Type B pancreatic cell (in vitro differentiated cells): ENCODE results near the gene RTL9. TPM values are rescaled to one million over a fixed set of nuclear protein-coding genes. Genes with fewer than 3 reads are reported as not detected.
A peak's percentile ranks its signal among the peaks of the same experiment; 100 is the strongest.
"Not testable (repeated sequence)": the region's sequence is repeated elsewhere in the genome, so short reads cannot be mapped to it uniquely, and the experiment has no call there.

Experiments used
- DNase-seq: peaks from one replicate; pipeline ENCODE4 v3.0.0; 2021; ENCODE audit warnings: mixed read lengths; ENCODE audit not compliant: unreplicated experiment; ENCODE audit errors: extremely low spot score
- H3K27ac Mint-ChIP-seq: 2 replicates; pipeline ENCODE4 v1.8.0; 2021; ENCODE audit warnings: mild to moderate bottlenecking, mixed read lengths
- H3K27me3 Mint-ChIP-seq: 2 replicates; pipeline ENCODE4 v1.8.0; 2021; ENCODE audit warnings: mixed read lengths
- H3K36me3 Mint-ChIP-seq: 2 replicates; pipeline ENCODE4 v1.8.0; 2021; ENCODE audit warnings: mixed read lengths
- H3K4me1 Mint-ChIP-seq: one replicate; pipeline ENCODE4 v1.8.0; 2021; ENCODE audit warnings: mixed read lengths; ENCODE audit not compliant: unreplicated experiment
- H3K4me3 Mint-ChIP-seq: 2 replicates; pipeline ENCODE4 v1.8.0; 2021; ENCODE audit warnings: mild to moderate bottlenecking, mixed read lengths
- H3K9me3 Mint-ChIP-seq: 2 replicates; pipeline ENCODE4 v1.8.0; 2021; ENCODE audit warnings: mixed read lengths
- total RNA-seq: library from RNA; stranded (reverse); gene quantifications from 2 replicates; pipeline ENCODE4 v1.2.1, GENCODE V29; 2021; ENCODE audit warnings: low replicate concordance
- TF ChIP-seq, protein P1 (sequence below): fragments of 200-600 bp; sonication (generic); conservative IDR thresholded peaks from 2 replicates; pipeline ENCODE4 v1.5.0; 2021; ENCODE audit warnings: antibody characterized with exemption, mild to moderate bottlenecking

RTL9 gene
- total RNA-seq, 1 donor from 2014 or later = 0.39 TPM

DNA sequence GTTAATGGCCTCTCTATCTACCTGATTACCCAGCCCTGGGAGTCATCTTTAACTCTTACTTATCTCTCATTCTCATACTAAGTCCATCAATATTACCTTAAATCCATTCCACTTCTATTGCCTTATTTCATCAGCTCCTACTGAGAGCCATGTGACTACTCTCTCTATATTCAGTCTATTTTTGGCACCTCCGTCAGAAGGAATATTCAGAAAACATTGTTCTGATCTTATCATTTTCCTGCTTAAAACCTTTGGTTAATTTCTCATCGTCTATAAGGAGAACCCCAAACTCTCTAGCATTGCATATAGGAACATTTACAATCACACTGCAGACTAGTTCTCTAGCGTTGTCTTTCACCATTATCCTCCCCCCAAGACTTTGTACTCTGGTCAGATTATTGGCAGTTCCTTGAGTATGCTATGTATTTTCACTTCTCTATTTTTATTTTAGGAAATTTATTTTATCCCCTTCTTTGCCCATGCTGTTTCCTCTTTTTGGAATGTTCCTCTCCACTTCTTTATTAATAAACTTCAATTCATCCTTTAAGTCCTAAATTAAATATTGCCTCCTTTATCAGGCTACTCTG is 27.1 kb upstream of the RTL9 start:
- no peaks in the 10 kb centered on the region for H3K36me3 Mint-ChIP-seq
- no peak overlapping the region for H3K27ac Mint-ChIP-seq
- no peaks in the 10 kb centered on the region for H3K4me1 Mint-ChIP-seq
- no peaks in the 10 kb centered on the region for H3K9me3 Mint-ChIP-seq
- H3K4me3 Mint-ChIP-seq = no peak overlapping the region
- no peaks in the 10 kb centered on the region for H3K27me3 Mint-ChIP-seq
- DNase-seq = no peak
- TF ChIP-seq, protein P1, sequence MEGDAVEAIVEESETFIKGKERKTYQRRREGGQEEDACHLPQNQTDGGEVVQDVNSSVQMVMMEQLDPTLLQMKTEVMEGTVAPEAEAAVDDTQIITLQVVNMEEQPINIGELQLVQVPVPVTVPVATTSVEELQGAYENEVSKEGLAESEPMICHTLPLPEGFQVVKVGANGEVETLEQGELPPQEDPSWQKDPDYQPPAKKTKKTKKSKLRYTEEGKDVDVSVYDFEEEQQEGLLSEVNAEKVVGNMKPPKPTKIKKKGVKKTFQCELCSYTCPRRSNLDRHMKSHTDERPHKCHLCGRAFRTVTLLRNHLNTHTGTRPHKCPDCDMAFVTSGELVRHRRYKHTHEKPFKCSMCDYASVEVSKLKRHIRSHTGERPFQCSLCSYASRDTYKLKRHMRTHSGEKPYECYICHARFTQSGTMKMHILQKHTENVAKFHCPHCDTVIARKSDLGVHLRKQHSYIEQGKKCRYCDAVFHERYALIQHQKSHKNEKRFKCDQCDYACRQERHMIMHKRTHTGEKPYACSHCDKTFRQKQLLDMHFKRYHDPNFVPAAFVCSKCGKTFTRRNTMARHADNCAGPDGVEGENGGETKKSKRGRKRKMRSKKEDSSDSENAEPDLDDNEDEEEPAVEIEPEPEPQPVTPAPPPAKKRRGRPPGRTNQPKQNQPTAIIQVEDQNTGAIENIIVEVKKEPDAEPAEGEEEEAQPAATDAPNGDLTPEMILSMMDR = no peak

DNA sequence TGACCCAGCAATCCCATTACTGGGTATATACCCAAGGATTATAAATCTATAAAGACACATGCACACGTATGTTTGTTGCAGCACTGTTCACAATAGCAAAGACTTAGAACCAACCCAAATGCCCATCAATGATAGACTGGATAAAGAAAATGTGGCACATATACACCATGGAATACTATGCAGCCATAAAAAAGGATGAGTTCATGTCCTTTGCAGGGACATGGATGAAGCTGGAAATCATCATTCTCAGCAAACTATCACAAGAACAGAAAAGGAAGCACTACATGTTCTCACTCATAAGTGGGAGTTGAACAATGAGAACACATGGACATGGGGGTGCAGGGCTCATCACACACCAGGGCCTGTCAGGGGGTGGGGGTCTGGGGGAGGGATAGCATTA is 25.2 kb upstream of the RTL9 start:
- H3K4me3 Mint-ChIP-seq, H3K36me3 Mint-ChIP-seq, H3K27me3 Mint-ChIP-seq, H3K4me1 Mint-ChIP-seq, H3K27ac Mint-ChIP-seq, H3K9me3 Mint-ChIP-seq, DNase-seq: not testable (repeated sequence)

DNA sequence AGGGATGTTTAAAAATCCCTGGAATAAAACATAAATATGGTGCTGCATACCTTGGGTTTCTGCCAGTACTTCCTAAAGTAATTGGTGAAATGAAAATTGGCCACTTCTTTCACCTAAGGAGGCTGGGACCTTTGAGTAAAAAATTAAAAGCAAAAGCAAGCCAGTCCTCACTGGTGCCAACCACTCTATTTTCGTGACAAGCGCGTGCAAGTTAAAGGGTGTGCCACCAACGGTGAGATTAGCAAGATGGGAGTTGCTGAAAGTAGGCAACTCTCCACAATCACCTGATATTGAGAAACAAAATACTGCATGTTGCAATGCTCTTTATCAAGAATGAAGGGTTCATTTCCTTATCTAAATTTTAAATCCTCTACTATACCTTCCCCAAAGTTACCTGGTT is 19.7 kb upstream of the RTL9 start:
- Mint-ChIP-seq H3K4me1 (no peaks in the 10 kb centered on the region), H3K36me3 (no peaks in the 10 kb centered on the region), H3K9me3 (no peaks in the 10 kb centered on the region), H3K4me3 (no peak overlapping the region), H3K27ac (no peak overlapping the region), H3K27me3 (no peaks in the 10 kb centered on the region)
- DNase-seq = no peak
- TF ChIP-seq, protein P1 = no peak

DNA sequence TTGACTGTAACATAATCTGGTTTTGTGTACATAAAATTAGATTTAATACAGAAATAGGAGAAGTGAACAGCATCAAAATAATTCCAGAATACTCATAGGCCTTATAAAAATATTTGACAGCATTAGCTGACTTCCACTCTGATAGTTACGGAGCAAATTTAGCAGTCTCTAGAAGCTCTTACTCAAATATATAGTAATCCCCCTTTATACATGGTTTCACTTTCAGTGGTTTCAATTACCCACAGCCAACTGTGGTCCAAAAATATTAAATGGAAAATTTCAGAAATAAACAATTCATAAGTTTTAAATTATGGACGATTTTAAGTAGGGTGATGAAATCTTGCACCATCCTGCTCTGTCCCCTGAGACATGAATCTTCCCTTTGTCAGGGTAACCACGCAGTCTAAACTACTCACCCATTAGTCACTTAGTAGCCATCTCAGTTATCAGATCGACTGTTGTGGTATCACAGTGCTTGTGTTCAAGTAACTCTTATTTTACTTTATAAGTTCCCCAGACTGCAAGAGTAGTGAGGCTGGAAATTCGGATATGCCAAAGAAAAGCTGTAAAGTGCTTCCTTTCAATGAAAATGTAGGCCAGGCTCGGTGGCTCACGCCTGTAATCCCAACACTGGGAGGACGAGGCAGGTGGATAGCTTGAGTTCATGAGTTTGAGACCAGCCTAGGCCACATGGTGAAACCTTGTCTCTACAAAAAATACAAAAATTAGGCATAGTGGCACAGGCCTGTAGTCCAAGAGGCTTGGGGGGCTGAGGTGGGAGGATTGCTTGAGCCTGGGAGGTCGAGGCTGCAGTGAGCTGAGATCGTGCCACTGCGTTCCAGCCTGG is 17.2 kb upstream of the RTL9 start:
- Mint-ChIP-seq H3K4me1 (no peaks in the 10 kb centered on the region), H3K9me3 (no peaks in the 10 kb centered on the region), H3K4me3 (no peak overlapping the region), H3K36me3 (no peaks in the 10 kb centered on the region), H3K27me3 (peaks cover 1% of the 10 kb centered on the region), H3K27ac (peak overlapping the region; percentile 34)
- no peak for DNase-seq
- TF ChIP-seq, protein P1 = no peak

DNA sequence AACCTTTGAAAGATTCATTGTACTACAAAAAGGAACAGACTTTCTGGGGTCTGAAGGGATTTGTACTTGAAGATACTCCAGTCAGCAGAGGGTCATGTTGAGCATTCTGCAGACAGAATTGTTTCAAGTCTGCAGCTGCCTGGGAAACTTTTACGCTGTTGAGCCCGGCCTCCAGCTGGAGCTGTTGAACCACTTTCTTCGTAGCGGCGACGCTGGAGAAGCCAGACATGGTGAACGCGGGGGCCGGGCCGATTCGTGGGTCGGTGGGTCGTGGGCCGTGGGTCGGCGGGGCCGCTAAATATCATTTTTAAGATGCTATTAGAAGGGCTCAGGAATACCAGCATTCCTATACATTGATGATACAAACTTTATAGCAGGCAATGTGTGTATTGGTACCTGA is 12.0 kb upstream of the RTL9 start:
- TF ChIP-seq, protein P1 = no peak
- peaks cover 6% of the 10 kb centered on the region for H3K27me3 Mint-ChIP-seq
- no peak for DNase-seq
- H3K27ac Mint-ChIP-seq = no peak overlapping the region
- H3K4me3 Mint-ChIP-seq = no peak overlapping the region
- H3K36me3 Mint-ChIP-seq = no peaks in the 10 kb centered on the region
- H3K4me1 Mint-ChIP-seq = no peaks in the 10 kb centered on the region
- no peaks in the 10 kb centered on the region for H3K9me3 Mint-ChIP-seq

DNA sequence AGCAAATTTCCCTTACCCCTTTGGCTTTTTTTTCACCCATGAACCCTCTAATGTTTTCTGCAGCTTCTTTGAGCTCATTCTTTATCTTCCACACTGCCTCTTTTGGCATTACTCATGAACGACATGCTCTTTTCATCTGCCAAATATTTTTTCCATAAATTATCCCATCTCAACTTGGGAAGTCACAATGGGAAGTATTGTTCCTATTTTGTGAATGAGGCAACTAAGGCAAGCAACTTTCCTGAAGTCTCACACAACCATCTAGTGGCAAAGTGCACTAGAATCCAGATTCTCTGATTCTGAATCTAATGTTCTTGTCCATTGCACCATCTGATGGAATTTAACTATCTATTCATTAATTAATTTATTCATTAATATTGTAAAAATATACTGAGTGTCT is 625 bp downstream of the RTL9 start:
- Mint-ChIP-seq H3K4me1 (no peaks in the 10 kb centered on the region), H3K4me3 (no peak overlapping the region)
- TF ChIP-seq, protein P1 = no peak

More for the DNA sequence above, 625 bp downstream of the RTL9 start:
- no peaks in the 10 kb centered on the region for H3K36me3 Mint-ChIP-seq
- no peaks in the 10 kb centered on the region for H3K9me3 Mint-ChIP-seq
- no peak for DNase-seq
- no peak overlapping the region for H3K27ac Mint-ChIP-seq
- no peaks in the 10 kb centered on the region for H3K27me3 Mint-ChIP-seq
